ENCODE results near the gene KCTD8.
A peak's percentile ranks its signal among the peaks of the same experiment; 100 is the strongest.

DNA sequence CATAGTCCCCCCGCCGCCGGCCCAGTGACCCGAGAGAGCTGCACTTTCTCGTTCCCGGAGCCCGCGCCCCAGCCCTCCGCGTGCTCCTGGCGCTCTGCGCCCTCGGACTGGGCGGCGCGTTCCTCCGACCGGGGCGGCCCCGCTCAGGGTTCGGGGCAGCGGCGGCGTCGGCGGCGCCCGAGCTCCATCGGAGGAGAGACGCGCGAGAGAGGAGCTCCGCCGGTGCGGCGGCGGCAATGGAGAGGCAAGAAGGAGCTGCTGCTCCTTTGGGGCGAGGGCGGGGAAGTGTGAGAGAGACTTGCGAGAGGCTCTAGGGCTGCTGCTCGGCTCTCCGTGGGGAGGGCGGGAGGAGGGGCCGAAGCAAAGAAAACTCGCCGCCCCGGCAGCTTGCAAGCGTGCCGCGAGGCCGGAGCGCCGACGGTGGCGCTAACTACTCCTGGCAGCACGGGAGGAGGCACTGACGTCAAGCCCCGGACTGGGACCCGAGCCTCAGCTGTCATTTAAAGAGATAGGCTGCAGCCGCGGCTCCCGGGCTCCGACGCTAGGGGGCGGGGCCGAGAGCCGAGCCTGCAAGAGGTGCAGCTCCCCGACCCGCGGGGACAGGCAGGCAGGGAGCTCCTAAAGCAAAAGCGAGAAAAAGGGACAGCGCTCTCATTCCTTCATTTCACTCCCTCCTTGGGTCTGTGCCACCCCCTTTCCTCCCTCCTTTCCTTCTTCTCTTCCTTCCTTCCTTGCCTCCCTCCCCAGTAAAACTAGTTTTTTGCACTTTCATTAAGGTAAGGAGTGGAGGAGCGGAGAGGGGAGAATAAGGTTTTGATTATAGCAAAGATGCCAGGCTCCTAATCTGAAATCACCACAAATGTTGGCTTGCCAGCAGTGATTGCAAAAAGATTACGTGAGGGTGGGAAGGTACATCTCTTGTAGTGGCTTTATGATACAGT lies at the start of gene KCTD8:
- TF ChIP-seq, protein P1, sequence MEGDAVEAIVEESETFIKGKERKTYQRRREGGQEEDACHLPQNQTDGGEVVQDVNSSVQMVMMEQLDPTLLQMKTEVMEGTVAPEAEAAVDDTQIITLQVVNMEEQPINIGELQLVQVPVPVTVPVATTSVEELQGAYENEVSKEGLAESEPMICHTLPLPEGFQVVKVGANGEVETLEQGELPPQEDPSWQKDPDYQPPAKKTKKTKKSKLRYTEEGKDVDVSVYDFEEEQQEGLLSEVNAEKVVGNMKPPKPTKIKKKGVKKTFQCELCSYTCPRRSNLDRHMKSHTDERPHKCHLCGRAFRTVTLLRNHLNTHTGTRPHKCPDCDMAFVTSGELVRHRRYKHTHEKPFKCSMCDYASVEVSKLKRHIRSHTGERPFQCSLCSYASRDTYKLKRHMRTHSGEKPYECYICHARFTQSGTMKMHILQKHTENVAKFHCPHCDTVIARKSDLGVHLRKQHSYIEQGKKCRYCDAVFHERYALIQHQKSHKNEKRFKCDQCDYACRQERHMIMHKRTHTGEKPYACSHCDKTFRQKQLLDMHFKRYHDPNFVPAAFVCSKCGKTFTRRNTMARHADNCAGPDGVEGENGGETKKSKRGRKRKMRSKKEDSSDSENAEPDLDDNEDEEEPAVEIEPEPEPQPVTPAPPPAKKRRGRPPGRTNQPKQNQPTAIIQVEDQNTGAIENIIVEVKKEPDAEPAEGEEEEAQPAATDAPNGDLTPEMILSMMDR (IDR thresholded peaks at IDR 0.05): peak; percentile 31 to 65 (median 40)
- TF ChIP-seq POLR2A (IDR thresholded peaks at IDR 0.05) (no peak), EP300 (IDR thresholded peaks at IDR 0.05) (no peak)

Measured in tibial nerve (tissue), 4 donors.